Stimulated activated naive CD4-positive, alpha-beta T cell treated with Interleukin-2 at 50 U/mL for 16 hours (primary cell): ENCODE measurements around the gene PGPEP1.

Source experiments
- DNase-seq: peaks from one replicate; lab custom pipeline; 2025; lab: John Stamatoyannopoulos, UW

Gene PGPEP1, protein sequence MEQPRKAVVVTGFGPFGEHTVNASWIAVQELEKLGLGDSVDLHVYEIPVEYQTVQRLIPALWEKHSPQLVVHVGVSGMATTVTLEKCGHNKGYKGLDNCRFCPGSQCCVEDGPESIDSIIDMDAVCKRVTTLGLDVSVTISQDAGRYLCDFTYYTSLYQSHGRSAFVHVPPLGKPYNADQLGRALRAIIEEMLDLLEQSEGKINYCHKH

DNA sequence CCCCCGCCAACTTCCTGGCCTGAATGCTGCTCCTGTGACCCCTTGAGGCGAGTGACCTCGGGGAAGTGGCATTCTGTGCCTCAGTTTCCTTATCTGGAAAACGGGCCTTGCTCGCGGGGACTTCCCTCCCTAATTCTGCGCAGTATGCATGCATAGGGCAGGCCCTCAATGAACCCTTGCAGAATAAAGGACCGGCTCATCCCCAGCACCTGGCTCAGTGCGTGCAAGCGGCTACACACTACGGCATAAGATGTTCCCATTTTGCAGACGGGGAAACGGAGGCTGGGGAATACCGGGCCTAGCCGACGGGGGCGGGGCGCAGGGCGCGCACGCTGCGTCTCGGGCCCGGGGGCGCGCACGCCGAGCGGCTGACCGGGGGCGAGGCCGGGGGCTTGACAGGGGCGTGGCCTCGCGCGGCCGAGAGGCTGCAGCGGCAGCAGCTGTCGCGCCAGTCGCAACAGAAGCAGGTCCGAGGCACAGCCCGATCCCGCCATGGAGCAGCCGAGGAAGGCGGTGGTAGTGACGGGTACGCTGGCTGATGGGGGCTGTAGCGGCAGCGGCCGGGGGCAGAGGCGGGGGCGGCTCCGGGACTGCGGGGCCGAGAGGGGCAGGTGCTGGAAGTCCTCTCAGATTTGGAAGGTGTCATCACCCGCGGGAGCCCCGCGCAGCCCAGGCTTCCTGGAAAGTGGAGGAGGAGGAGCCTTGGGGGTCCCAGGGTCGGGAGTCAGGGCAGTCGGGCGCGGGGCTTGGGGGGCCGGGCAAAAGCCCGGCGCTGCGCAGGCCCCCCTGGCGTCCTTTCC, at the start of gene PGPEP1:
Gene PGPEP1 (plus strand): TSS at position 409 of the 800 bp plus-strand sequence. CDS start 84 bp downstream, at position 493.
- DNase-seq, result peak; percentile 51

GRCh38 chr19:18291019-18291524, 49.3 kb upstream of the PGPEP1 start:
- DNase-seq, result no peak

GRCh38 chr19:18291590-18292461, 48.6 kb upstream of the PGPEP1 start:
- DNase-seq, result peak; percentile 81

DNA sequence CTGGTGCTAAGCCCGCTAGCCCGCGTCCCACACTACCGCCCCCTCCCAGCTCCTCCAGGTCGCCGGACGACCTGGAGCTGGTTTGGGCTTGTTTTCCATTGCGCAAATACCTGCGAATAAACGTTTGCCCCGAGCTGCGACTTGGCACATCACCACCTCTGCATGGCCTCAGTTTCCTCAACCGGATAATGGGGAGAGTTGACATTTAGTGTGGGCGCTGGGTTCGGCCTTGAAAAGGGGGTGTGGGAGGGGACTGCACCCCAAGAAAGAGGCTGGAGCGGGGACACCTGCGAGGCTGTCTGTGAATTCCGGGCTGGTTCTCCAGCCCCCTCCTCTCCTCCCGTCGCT, 48.0 kb upstream of the PGPEP1 start:
- no peak for DNase-seq

GRCh38 chr19:18292810-18293641, 47.4 kb upstream of the PGPEP1 start:
- DNase-seq, result peak; percentile 25

DNA sequence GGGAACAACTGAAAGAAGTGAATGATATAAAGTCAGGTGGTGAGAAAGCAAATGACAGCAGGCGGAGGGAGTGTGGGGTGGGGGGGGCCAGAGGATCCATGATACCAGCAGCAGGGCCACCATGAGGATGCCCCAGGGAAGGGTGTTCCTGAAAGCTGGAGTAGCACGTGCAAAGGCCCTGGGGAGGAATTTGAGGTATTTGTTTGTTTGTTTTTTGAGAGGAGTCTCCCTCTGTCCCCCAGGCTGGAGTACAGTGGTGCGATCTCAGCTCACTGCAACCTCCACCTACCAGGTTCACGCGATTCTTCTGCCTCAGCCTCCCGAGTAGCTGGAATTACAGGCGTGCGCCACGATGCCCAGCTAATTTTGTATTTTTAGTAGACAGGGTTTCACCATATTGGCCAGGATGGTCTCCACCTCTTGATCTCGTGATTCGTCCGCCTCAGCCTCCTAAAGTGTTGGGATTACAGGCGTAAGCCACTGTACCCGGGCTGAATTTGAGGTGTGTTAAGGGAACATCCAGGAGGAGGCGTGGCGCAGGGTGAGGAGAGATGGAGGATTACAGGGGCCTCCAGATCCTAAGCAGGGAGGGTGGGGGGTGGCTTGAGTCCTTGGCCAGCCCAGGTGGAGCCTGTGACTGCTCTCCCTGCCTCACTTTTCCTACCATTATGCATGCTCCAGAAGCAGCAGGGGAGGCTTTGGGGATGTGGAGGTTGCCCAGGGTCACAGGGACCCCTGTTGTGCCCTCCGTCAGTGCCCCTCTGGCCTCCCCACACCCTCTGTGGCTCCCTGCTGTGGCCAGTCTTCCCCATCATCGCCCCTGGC, 46.5 kb upstream of the PGPEP1 start:
- no peak for DNase-seq

- DNase-seq, result peak; percentile 91
Measured at GRCh38 chr19:18294467-18294864, 45.9 kb upstream of the PGPEP1 start.

GRCh38 chr19:18295034-18295451, 45.4 kb upstream of the PGPEP1 start:
- DNase-seq, result no peak

- no peak for DNase-seq
Measured at GRCh38 chr19:18297308-18297707, 43.1 kb upstream of the PGPEP1 start.

DNA sequence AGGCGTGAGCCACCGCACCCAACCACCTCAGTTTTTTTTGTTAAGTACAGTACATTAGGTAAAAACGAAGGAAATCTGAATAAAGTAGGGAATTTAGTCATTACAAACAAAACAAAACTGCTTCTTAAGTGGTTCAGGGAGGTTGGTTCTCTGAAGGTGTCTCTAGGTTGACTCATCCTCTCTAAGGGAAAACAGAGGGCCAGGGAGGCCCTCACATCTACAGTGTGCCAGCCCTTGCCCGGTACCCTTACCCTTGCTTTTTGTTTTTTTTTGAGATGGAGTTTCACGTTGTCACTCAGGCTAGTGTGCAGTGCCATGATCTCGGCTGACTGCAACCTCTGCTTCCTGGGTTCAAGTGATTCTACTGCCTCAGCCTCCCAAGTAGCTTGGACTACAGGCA, 41.8 kb upstream of the PGPEP1 start:
- DNase-seq, result no peak

DNA sequence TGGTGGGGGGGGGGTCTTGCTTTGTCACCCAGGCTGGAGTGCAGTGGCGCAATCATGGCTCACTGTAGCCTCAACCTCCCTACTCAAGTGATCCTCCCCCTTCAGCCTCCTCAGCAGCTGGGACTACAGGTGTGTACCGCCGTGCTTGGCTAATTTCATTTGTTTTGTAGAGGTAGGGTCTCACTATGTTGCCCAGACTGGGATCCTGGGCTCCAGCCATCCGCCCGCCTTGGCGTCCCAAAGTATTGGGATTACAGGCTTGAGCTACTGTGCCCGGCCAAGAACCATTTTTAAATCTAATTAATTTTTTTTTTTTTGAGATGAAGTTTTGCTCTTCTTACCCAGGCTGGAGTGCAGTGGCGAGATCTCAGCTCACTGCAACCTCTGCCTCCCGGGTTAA, 40.7 kb upstream of the PGPEP1 start:
- no peak for DNase-seq

DNA sequence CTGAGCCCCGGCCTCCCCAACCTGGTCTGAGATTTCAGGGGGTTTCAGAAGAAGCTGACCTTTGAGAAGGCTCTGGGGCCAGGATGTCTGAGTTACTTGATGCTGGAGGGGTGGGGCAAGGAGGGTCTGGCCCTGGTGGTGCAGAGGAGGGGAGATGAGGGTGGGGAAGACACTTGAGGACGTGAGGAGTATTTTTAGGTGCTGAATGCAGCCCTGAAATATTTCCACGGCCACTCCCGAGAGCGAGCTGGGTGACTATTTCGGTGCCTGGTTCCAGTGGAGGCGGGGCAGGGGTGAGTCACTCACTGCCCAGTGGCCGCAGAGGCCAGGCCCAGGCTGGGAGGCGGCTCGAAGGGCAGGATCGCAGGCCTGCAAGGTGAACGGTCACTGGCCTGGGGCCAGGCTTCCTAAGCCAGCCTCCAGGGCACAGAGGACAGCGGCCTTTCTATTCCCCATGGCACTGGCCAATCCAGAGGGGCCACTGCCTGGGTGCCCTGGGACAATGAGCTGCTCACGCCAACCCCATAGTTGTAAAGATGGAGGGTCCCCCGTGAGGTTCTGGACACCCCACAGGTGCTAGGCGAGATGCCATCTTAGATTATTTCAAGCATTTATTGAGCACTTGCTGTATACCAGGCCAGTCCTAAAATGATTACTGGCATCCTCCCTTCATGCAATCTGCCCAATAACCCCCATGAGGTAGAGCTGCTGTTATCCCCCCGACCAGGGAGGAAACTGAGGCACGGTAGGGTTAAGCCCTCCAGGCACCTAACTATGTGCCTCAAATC, 39.3 kb upstream of the PGPEP1 start:
- DNase-seq, result no peak

DNA sequence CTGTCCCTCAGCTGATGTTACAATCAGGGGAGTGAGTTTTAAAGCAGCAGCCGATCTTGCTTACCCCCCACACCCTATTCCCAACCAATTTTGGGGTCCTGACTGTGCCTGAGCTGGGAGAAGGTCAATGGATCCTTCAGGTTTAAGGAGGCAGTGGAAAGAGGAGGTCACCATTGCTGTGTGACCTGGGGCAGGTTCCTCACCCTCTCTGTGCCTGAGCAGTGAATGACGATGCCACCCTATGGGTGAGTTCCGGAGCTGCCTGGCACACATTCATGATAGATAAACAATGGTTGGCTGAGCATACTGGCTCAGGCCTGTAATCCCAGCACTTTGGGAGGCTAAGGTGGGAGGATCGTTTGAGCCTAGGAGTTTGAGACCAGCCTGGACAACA, 38.7 kb upstream of the PGPEP1 start:
- DNase-seq, result no peak

GRCh38 chr19:18304208-18304457, 36.3 kb upstream of the PGPEP1 start:
- no peak for DNase-seq

- peak; percentile 85 for DNase-seq
Measured at GRCh38 chr19:18304458-18305310, 35.7 kb upstream of the PGPEP1 start.

DNA sequence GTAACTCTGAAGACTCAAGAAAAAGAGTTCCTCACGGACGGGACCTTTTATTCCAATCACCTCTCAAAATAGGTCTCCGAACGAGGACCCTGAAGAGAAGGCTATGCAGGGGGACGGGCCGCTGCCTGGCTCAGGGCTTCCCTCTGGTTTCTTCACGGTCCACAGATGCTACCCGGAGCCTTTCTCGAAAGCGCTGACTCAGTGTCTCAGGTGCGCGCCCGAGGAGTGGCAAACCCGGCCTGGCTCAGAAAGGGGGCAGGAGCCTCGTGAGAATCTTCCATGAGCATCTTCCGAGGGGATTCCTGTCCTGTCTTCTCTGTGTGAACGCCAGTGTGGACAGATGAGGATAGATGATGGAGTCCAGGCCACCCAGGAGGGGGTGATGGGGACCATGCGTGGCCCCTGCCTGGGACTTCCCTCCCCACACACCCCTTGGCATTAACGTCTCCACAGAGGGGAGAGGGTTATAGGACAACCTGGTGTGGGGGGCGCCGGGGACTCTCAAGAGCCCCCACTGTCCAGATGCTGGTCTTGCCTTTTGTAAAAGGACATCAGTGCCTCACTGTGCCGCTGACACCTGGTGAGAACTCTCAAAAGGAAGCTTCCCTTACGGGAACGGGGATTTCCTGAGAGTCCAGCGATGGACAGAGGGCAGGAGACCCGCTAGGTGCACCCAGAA, 34.0 kb upstream of the PGPEP1 start:
- DNase-seq, result no peak

GRCh38 chr19:18306888-18307260, 33.5 kb upstream of the PGPEP1 start:
- no peak for DNase-seq

GRCh38 chr19:18307271-18307681, 33.1 kb upstream of the PGPEP1 start:
- no peak for DNase-seq
